DOHH2 (cell line): Measurements from ENCODE around the gene OCSTAMP.

Experiments
- CTCF ChIP-seq: fragments of 200-600 bp; sonication (generic); IDR thresholded peaks from one replicate; pipeline ENCODE4 v1.5.1; 2014; ENCODE audit warnings: antibody characterized with exemption, mild to moderate bottlenecking, low read depth, low read length; ENCODE audit not compliant: poor library complexity, severe bottlenecking
- EZH2phosphoT487 ChIP-seq: fragments of 200-600 bp; sonication (generic); IDR thresholded peaks from 2 replicates; pipeline ENCODE4 v1.6.1; 2017; ENCODE audit warnings: borderline replicate concordance, mild to moderate bottlenecking, antibody characterized with exemption, low read length, moderate library complexity, mixed read lengths

- no peak for TF ChIP-seq EZH2phosphoT487
- TF ChIP-seq CTCF, result no peak
These were observed 22.8 kb upstream of the OCSTAMP start for GRCh38 chr20:46573234-46573633.
